Femur (tissue), 1 donor: ENCODE measurements around the gene RTBDN.
"Not testable (repeated sequence)": the region's sequence is repeated elsewhere in the genome, so short reads cannot be mapped to it uniquely, and the experiment has no call there.

Source experiments
- DNase-seq: peaks from one replicate; pipeline ENCODE4 v3.0.0-alpha.2; 2017

Gene RTBDN

GRCh38 chr19:12817810-12818209 lies 16.6 kb downstream of the RTBDN start:
- DNase-seq = not testable (repeated sequence)

GRCh38 chr19:12817188-12817587 lies 17.2 kb downstream of the RTBDN start:
- not testable (repeated sequence) for DNase-seq

GRCh38 chr19:12815088-12815487 lies 19.3 kb downstream of the RTBDN start:
- DNase-seq = no peak

- DNase-seq = peak; percentile 94
Measured at GRCh38 chr19:12806242-12807081, 27.9 kb downstream of the RTBDN start, which contains the start of gene RNASEH2A. Gene RNASEH2A (plus strand): TSS chr19:12806584. CDS start chr19:12806674, 90 bp downstream.

GRCh38 chr19:12804051-12804450 lies 30.3 kb downstream of the RTBDN start:
- DNase-seq = no peak

- DNase-seq = no peak
Measured at GRCh38 chr19:12802267-12803106, 31.9 kb downstream of the RTBDN start.

DNA sequence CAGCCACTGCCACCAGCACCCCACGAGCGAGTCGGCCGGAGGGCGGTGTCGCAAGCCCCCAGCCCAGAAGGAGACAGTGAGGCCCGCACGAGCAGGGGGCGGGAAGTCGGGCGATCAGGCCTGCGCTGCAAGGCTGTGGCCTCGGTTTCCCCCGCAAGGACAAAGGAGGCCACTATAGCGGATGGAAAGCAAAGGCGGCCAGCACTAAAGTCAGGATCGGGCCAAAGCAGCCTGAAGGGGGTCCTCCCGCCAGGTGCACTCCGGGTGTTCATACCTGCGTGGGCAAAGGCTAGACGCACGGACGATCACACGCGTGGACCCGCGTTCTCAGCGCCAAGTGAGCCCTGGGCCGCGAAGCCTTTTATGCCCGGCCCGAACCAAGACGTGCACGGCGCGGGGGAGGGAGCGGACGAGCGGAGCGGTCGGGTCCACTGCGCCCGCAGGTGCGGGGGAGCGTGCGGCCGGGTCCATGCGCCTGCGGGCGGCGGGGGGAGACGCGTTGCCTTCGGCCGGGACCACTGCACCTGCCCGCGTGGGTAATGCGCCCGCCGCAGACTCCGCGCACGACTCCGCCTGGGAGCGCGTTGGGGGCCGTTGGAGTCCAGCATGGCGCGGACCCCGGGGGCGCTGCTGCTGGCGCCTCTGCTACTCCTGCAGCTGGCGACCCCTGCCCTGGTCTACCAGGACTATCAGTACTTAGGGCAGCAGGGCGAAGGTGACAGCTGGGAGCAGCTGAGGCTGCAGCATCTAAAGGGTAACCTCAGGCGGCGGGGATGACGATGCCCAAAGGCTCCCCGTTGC lies 32.7 kb downstream of the RTBDN start, which contains the start of the genes PRDX2 and THSD8:
Gene PRDX2, minus strand, starts transcription at position 335 of the 801 bp plus-strand sequence. CDS start 539 bp downstream, outside the sequence.
Gene THSD8, plus strand, starts transcription at position 604 of the 801 bp plus-strand sequence. Its CDS starts 3 bp downstream, at position 607.
- DNase-seq = peak; percentile 85

GRCh38 chr19:12800923-12801465 lies 33.4 kb downstream of the RTBDN start:
- no peak for DNase-seq

DNA sequence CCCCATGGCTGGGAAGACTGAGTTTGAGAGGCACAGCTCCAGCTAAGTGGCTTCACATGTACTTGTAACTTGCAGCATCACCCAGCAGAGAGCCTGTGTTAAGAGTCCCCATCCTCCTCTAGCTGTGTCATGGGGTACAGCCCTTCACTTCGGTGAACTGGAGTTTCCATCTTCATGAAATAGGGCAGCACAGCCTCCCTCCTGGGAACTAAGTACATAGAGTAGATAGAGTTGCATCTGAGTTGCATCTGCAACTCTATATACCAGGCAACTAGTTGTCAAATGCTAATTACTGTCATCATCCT lies 34.0 kb downstream of the RTBDN start:
- DNase-seq = no peak

- DNase-seq = no peak
Measured at GRCh38 chr19:12799742-12800465, 34.5 kb downstream of the RTBDN start.

- not testable (repeated sequence) for DNase-seq
Measured at GRCh38 chr19:12797607-12798006, 36.8 kb downstream of the RTBDN start.

- no peak for DNase-seq
Measured at GRCh38 chr19:12797141-12797587, 37.2 kb downstream of the RTBDN start.

GRCh38 chr19:12796146-12797071 lies 38.0 kb downstream of the RTBDN start:
- DNase-seq = peak; percentile 84

DNA sequence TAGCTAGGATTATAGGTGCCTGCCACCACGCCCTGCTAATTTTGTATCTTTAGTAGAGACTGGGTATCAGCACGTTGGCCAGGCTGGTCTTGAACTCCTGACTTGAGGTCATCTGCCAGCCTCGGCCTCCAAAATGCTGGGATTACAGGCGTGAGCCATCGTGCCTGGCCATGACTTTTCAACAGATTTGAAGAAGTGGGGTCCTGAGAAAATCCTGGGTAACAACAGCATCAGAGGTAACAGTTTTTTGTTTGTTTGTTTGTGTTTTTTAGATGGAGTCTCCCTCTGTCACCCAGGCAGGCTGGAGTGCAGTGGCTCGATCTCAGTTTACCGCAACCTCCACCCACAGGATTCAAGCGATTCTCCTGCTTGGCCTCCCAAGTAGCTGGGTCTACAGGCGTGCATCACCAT lies 39.4 kb downstream of the RTBDN start:
- peak; percentile 27 for DNase-seq

- peak; percentile 33 for DNase-seq
Measured at GRCh38 chr19:12794196-12794941, 40.0 kb downstream of the RTBDN start.

DNA sequence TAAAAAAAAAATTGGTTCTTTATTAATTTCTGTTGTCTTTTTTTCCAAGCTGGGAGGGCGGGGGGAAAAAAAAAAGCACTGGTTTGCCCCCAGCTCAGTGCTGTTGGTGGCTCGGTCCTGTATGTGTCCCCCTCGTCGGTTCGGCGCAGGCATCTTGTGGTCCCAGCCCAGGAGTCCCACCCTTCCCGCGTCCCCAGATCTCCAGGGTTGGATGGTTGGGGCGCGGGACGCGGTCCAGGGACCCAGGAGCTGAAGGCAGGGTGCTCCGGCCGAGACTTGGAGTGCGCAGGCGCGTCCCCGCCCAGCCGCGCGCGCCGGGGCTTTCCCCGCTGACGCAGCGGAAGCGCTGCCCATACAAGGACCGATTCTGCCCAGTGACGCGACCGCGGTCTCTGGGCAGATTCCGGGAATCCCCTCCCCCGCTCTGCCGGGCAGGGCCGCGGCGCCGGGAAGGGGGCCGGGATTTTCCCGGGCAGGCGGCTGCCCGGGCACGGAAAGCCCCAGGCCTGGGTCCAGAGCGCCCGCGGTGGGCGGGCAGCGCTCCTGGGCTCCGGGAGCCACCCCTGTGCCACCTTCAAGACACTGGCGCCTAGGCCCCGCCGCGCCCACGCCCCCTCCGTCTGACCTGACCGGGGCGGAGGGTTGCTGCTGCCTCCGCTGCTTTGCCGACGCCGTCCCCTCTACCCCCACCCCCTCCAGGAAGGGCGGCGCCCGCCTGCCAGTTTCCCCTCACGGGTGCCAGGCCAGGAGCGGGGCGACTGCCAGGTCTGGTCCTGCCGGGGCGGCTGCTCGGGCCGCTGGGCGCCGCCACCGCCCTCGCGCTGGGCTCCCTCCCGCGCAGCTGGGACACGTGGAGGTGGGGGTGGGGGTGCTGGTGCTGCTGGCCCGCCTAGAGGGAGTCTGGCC lies 40.8 kb downstream of the RTBDN start:
- DNase-seq = peak; percentile 96

DNA sequence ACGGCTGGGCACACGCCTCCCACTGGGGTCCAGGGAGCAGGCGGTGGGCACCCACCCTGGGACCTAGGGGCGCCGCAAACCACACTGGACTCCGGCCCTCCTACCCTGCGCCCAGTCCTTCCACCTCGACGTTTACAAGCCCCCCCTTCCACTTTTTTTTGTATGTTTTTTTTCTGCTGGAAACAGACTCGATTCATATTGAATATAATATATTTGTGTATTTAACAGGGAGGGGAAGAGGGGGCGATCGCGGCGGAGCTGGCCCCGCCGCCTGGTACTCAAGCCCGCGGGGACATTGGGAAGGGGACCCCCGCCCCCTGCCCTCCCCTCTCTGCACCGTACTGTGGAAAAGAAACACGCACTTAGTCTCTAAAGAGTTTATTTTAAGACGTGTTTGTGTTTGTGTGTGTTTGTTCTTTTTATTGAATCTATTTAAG lies 41.5 kb downstream of the RTBDN start:
- DNase-seq = no peak

DNA sequence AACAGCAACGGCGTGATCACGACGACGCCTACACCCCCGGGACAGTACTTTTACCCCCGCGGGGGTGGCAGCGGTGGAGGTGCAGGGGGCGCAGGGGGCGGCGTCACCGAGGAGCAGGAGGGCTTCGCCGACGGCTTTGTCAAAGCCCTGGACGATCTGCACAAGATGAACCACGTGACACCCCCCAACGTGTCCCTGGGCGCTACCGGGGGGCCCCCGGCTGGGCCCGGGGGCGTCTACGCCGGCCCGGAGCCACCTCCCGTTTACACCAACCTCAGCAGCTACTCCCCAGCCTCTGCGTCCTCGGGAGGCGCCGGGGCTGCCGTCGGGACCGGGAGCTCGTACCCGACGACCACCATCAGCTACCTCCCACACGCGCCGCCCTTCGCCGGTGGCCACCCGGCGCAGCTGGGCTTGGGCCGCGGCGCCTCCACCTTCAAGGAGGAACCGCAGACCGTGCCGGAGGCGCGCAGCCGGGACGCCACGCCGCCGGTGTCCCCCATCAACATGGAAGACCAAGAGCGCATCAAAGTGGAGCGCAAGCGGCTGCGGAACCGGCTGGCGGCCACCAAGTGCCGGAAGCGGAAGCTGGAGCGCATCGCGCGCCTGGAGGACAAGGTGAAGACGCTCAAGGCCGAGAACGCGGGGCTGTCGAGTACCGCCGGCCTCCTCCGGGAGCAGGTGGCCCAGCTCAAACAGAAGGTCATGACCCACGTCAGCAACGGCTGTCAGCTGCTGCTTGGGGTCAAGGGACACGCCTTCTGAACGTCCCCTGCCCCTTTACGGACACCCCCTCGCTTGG lies 42.1 kb downstream of the RTBDN start:
- DNase-seq = peak; percentile 83
